SK-N-MC (cell line): ENCODE results near the gene ESR1.

Source experiments
- EZH2 ChIP-seq: fragments of 200-600 bp; sonication (generic); IDR thresholded peaks from one replicate; pipeline ENCODE4 v1.6.1; 2017; ENCODE audit warnings: antibody characterized with exemption
- POLR2AphosphoS5 ChIP-seq: IDR thresholded peaks from 2 replicates; pipeline ENCODE4 v1.6.1; 2012; ENCODE audit warnings: mild to moderate bottlenecking, low read depth, low read length, borderline replicate concordance

DNA sequence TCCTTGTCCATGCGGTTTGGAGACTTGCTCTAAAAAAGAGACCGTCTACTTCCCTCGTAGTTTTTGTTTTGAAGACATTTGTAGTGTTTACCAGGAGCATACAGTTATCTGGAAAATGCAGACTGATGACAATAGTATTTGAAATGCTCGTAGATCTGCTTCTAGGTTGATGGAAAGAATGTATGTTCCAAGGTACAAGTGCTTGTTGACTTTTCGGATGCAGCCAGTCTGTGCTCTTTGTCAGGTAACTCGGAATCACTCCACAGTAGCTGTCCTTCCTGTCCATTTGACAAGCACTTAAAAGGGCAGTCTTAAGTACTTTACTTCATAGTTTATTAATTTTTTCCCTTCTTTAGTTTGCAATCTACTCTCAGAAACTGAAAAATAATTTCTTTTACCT lies 194.8 kb downstream of the ESR1 start:
- TF ChIP-seq POLR2AphosphoS5: no peak
- no peak for TF ChIP-seq EZH2
